Middle frontal gyrus (tissue), 1 donor: ENCODE measurements around the gene ZNF300.
"Not testable (repeated sequence)": the region's sequence is repeated elsewhere in the genome, so short reads cannot be mapped to it uniquely, and the experiment has no call there.

ENCODE experiments used
- DNase-seq: peaks from one replicate; pipeline ENCODE4 v3.0.0-alpha.2; 2015; ENCODE audit warnings: low spot score; ENCODE audit errors: extremely low spot score

Gene ZNF300

DNA sequence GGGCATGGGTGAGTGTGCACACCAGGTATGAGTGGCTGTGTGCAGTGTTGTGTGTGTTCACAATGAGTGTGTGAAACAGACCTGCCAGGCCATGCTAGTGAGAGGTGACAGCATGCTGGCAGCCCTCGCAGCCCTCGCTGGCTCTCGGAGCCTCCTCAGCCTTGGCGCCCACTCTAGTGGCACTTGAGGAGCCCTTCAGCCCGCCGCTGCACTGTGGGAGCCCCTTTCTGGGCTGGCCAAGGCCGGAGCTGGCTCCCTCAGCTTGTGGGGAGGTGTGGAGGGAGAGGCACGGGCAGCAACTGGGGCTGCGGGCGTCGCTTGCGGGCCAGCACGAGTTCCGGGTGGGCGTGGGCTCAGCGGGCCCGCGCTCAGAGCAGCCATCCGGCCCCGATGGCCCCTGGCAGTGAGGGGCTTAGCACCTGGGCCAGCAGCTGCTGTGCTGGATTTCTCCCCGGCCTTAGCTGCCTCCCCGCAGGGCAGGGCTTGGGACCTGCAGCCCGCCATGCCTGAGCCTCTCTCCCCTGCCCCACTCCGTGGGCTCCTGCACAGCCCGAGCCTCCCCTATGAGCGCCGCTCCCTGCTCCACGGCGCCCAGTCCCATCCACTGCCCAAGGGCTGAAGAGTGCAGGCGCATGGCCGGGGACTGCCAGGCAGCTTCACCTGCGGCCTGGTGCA, 59.5 kb downstream of the ZNF300 start:
- DNase-seq = not testable (repeated sequence)
